NB4 (cell line): ENCODE data around the gene EHMT1.

Experiments
- DNase-seq: peaks from one replicate; pipeline ENCODE4 v3.0.0; 2010; ENCODE audit warnings: low read depth
- H3K4me3 ChIP-seq: one replicate; pipeline ENCODE4 v1.5.1; 2011; ENCODE audit warnings: mild to moderate bottlenecking, low read depth, low read length, moderate library complexity
- MYC ChIP-seq: IDR thresholded peaks from 2 replicates; pipeline ENCODE4 v1.6.1; 2011; ENCODE audit warnings: low read depth, low read length
- POLR2A ChIP-seq: IDR thresholded peaks from 2 replicates; pipeline ENCODE4 v1.6.1; 2011; ENCODE audit warnings: mild to moderate bottlenecking; ENCODE audit not compliant: insufficient read length; ENCODE audit errors: extremely low read depth
- TF ChIP-seq, protein P1 (sequence below): IDR thresholded peaks from 2 replicates; pipeline ENCODE4 v1.6.1; 2011; ENCODE audit warnings: low read depth, low read length
- TF ChIP-seq, protein P2 (sequence below): IDR thresholded peaks from one replicate; pipeline ENCODE4 v1.5.1; 2012; ENCODE audit warnings: low read depth, low read length

Gene EHMT1

GRCh38 chr9:137791947-137792346 lies 173.1 kb downstream of the EHMT1 start:
- DNase-seq: no peak
- no peak overlapping the region for H3K4me3 ChIP-seq
- TF ChIP-seq, protein P1, sequence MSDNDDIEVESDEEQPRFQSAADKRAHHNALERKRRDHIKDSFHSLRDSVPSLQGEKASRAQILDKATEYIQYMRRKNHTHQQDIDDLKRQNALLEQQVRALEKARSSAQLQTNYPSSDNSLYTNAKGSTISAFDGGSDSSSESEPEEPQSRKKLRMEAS: no peak
- TF ChIP-seq, protein P2, sequence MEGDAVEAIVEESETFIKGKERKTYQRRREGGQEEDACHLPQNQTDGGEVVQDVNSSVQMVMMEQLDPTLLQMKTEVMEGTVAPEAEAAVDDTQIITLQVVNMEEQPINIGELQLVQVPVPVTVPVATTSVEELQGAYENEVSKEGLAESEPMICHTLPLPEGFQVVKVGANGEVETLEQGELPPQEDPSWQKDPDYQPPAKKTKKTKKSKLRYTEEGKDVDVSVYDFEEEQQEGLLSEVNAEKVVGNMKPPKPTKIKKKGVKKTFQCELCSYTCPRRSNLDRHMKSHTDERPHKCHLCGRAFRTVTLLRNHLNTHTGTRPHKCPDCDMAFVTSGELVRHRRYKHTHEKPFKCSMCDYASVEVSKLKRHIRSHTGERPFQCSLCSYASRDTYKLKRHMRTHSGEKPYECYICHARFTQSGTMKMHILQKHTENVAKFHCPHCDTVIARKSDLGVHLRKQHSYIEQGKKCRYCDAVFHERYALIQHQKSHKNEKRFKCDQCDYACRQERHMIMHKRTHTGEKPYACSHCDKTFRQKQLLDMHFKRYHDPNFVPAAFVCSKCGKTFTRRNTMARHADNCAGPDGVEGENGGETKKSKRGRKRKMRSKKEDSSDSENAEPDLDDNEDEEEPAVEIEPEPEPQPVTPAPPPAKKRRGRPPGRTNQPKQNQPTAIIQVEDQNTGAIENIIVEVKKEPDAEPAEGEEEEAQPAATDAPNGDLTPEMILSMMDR: no peak
- TF ChIP-seq MYC: no peak
- no peak for TF ChIP-seq POLR2A

GRCh38 chr9:137793196-137793841 lies 174.5 kb downstream of the EHMT1 start:
- no peak overlapping the region for H3K4me3 ChIP-seq
- no peak for TF ChIP-seq POLR2A
- no peak for TF ChIP-seq MYC
- TF ChIP-seq, protein P2: no peak
- TF ChIP-seq, protein P1: no peak

DNA sequence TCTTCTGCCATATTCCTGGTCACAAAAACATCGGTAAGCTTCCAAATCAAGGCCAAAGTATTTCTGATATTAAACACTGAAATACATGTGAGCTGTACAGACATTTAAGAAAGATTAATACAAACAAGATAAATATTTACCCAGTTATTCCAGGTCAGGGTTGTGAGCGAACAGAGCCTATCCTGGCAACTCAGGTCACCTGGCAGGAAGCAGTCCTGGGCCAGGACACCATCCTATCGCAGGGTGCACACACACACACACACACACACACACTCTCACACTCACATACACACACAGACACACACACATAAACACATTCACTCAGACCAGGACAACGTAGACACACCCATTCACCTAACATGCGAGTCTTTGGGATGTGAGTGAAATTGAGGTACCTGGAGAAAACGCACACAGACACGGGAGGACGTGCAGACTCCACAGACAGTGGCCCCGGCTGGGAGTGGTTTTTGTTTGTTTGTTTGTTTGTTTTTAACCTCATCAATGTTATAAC lies 176.4 kb downstream of the EHMT1 start:
- TF ChIP-seq POLR2A: no peak
- TF ChIP-seq MYC: no peak
- TF ChIP-seq, protein P2: no peak
- TF ChIP-seq, protein P1: no peak
- H3K4me3 ChIP-seq: no peak overlapping the region
- no peak for DNase-seq

More at GRCh38 chr9:137793196-137793841, 174.5 kb downstream of the EHMT1 start:
- no peak for DNase-seq

DNA sequence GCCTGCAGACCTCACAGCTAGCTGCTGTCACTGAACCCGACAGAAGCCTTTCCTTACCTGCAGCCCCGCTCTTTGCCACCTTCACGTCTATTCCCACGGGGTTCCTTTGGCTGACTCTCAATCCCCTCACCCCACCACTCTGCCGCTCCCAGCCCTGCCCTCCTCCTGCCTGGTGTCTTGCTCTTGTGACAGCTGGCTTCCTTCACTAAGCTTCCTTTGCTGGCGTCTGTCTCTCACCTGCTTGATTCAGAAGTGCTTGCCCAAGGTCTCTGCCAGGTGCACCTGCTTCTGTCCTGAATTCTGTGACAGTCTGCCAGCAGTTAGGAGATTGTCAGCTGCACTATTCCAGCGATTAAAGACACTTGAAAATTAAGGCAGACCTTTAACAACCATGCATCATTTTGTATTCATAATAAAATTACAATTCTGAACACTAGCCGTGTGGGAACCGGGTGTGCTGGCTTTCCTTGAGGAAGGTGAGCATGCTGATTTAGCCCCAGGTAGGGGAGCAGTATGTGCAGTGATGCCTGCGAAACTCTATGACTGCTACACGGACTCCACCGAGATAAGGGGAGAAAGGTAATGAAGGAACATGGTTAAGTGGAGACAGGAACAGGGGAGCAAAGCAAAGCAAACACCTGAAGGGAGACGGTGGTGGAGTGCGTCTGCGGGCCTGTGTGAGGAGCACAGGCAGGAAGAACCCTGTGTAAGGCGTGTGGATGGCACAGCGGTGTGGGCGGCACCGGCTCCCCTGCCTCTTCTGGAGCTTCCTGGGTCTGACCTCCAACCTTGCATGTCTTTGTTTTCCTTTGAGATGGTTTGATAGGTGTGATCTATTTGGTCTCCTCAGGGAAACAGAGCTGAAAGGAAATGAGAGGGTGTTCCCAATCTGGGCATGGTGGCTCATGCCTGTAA lies 178.7 kb downstream of the EHMT1 start:
- no peak for DNase-seq
- no peak for TF ChIP-seq POLR2A
- no peak for TF ChIP-seq MYC
- TF ChIP-seq, protein P2: no peak
- TF ChIP-seq, protein P1: no peak
- H3K4me3 ChIP-seq: no peak overlapping the region

- DNase-seq: no peak
- H3K4me3 ChIP-seq: no peak overlapping the region
- TF ChIP-seq POLR2A (no peak), MYC (no peak)
- TF ChIP-seq, protein P2: no peak
- TF ChIP-seq, protein P1: no peak
These were observed 179.3 kb downstream of the EHMT1 start for GRCh38 chr9:137798142-137798541.
